Stimulated activated CD4-positive, alpha-beta T cell treated with anti-CD3 and anti-CD28 coated beads, Interleukin-12 subunit alpha, Interleukin-12 subunit beta, amount 100 ng/mL, for 4 hours (primary cell): Measurements from ENCODE around the gene OSBPL1A.

Source experiments
- DNase-seq: peaks from one replicate; pipeline ENCODE4 v3.0.0-alpha.2; 2020

Gene OSBPL1A

DNA sequence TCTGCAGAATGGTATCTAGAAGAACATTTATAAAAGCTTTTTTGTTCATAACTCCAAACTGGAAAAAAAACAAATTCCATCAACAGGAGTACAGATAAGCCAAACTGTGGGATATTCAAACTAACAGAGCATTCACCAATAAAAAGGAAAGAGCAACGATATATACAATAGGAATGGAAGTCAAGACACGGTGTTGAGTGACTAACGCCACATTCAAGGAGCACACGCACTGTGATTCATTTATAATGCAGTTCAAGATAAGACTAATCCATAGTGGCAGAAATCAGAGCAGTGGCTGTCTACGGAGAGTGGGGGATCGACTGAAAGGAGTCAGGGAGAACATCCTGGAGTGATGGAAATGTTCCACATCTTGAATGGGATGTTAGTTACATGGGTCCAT lies 188.1 kb downstream of the OSBPL1A start:
- DNase-seq = no peak

DNA sequence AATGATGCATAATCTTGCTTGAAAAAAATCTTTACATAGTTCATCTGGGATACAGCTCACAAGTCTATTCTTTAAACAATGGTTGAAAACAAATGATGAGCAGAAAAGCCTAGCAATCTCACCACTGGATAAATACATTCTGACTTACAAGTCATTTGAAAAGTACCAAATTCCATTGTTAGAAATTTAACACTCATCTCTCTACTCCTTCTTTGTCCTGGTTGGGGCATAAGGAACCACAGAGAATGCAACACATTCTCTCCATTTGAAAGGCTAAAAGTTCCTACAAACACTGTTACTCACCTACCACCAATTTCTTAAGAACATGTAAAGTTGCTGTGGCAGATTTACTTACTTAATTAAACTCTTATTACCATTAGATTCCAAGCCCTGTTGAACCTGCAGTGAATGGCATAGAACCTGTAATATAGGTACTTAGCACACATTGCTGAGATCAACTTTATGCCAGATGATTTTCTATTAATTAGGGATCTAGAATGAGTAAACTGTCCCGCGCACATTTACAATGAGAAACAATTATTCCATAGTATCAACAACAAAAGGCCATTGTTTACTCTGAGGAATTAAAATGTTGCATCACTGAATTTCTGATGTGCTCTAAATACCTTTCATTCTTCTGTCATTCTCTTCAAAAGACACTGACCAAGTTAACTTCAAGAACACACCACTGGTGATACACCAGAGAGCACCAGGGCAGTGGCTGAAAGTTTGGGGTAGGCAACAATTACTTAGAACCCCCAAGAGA lies 189.2 kb downstream of the OSBPL1A start:
- DNase-seq = no peak

DNA sequence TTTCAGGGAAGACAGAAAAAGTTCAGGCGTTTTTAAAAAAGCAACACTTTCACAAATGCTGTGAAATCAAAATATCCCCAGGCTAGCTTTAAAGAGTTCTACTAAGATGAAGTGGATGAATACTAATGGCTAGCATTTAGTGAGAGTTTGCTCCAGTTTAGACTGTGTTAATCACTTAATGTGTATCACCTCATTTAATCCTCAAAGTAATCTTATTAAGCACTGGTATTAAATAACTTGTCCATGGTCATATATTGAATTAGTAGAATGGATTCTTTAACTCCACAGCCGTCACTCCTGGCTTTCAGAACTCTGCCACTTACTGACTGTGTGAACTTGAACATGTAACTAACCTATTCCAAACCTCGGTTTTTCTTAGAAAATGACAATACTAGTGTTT lies 192.7 kb downstream of the OSBPL1A start:
- no peak for DNase-seq

DNA sequence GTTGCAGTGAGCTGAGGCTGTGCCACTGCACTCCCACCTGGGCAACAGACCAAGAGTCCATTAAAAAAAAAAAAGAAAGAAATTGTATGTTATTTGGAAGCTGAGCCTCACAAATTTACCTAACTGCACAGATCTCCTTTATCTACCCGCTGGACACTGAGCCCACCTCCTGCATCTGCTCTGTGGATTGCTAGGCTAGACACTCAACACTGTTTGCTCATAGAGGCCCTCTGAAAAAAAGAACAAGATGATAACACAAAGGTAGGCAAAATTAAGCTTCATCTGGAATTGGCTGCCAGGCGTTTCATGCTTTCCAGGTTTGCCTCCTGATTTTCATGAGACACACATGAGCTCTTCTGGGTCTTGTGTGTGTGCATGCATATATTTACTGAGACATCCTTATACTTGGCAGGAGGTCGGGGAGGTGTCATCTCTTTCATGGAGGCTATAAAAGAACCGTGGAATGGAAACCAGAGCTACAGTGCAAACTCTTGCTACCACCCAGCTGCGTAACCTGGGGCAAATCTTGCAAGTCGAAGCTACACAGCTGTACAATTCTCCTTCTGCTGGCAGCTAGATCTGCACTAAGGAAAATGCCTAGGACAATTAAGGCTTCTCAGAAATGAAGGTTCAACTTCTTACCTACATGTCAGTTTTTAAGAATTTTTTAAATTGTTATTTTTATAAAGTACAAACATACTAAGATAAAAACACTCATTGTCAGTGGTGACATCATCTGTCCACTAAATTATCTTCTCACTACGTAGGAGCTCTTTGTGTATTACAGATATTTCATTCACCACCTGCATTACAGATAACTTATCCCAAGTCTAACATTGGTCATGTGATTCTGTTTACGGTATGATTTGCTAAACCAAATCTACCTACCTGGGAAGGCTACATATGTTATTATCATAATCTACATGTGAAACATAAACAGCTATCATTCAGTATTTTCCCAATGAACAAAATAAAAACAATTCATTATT lies 195.6 kb downstream of the OSBPL1A start:
- no peak for DNase-seq

DNA sequence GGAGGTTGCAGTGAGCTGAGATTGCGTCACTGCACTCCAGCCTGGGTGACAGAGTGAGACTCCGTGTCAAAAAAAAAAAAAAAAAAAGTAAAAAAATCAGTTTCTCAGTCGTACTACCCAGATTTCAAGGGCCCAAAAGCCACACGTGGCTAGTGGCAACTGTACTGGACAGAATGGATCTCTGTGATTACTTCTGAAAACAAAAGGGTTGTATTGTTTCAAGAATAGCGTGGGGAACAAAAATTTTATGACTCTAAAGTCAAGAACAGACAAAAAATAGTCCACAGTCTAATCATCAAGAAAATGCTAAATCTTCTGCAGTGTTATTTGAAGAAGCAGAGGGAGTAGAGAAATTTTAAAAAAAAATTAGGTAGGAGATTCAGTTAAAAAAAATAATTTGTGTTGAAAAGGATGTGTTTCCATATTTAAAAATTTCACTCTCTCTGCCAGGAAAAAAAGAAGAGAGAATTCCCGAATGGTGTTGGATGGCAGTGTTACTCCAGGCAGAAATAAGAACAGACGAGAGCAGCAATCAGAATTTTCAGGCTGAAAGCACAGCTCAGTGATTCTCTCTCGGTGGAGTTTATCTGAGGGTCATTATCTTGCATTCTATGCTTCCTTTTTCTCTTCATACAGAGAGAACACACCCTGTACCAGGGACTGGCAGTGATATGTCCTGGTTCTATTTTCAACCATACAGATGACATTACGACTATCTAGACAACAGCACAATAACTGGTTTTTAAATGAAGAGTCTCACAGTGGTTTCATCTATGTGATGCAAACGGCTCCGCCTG lies 196.9 kb downstream of the OSBPL1A start:
- no peak for DNase-seq

DNA sequence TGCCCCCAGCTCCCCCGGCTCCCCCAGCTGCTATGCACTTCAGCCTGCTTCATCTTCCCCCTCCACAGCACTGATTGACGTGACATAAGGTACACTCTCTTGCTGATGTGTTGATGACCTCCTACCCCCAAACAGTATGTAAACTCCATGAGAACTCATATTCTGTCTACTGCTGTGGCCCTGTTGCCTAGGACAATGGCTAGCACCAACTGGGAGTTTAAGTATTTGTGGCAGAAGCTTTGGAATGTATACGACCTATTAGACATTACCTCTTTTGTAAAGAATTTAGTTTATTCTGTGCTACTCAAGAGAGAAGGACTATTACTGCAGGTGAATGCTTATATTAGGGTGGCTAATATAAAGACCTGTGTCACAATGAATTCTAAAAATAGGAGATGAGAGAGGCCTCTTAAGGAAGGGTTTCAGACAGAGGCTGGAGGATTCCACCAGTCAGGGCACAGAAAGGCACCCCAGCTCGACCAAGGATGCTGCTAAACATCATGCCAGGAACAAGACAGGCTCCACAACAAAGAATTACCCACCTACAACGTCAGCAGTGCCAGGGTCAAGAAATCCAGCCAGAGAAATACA lies 198.2 kb downstream of the OSBPL1A start:
- DNase-seq = no peak

DNA sequence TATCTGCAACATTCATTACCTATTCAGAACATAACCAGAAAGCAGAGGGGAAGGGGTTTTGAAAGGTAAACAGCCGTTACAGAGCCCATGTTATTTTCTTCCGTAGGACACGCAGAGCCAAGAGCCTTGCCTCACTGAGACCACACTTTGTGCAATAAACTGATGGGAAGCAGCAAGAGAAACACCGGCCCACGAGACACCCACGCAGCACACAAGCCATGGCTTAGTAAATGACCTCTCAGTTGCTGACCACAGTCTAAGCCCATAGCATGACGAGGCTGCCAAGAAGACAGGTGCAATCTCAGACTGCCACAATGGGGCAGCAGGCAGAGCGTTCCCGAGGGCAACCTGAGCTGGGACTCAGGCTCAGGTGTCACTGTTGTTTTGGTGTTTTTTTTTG lies 199.2 kb downstream of the OSBPL1A start:
- no peak for DNase-seq

DNA sequence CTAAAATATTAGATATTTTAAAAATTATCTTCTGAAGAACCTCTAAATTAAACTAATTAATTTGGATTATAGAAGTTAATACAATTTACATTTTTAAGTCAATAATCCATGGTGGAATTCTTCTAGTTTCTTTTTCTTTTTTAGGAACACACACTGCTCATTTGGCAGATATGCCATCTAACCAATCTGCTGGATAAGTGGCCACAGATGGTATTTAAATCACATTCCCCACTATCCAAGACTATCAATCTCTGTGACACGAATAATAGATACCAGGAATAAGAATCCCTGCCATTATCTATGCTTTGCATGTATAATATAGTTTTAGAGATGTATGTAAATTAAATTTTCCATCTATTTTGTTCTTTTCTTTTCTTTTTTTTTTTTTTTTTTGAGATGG lies 200.2 kb downstream of the OSBPL1A start:
- DNase-seq = no peak

DNA sequence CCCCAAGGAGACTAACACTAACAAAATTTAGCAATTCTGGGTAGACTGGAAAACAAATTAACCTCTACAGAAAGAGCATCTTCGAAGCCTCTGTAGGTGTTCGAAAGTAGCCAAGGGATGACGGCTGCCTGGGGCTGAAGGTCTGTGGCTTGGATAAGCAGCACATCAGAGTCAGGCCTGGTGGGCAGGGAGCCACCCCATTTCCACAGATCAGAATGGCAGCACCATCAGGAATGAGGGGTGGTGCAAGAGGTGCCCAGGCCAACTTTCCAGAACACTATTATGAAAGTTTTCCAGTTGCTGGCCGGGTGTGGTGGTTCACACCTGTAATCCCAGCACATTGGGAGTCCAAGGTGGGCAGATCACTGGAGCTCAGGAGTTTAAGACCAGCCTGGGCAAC lies 200.9 kb downstream of the OSBPL1A start:
- no peak for DNase-seq

DNA sequence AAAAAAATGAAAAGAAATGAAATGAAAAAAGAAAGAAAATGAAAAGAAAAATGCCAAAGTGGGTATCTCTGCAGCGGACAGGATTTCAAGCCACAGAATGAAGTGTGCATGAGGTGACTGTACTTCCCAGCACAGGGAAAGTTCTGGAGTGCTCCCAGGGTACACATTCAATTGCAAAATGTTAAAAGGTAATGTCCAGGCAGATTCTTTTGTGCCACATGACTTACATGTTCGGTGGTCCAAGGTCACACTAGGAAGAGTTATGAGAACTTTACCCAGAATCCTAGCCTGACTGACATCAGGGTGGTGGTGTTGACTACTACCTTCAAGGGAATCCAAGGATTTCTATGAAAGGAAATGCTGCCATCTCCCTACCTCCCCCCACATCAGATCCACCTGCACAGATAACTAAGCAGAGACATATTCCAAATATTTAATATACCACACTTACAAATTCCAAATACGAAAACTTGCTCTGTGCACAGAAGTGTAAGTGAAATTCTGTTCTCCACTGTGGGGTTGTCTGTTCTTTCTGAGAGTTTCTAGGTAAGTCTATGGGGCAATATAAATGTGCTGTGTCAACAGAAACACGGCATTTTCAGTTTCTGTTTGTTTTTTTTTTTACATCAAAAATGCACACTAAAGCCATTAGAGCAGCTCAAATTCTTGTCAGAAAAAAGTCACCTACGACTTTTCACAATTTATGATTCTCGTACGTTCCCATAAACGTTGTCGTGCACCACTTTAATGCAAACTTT lies 202.1 kb downstream of the OSBPL1A start:
- no peak for DNase-seq

DNA sequence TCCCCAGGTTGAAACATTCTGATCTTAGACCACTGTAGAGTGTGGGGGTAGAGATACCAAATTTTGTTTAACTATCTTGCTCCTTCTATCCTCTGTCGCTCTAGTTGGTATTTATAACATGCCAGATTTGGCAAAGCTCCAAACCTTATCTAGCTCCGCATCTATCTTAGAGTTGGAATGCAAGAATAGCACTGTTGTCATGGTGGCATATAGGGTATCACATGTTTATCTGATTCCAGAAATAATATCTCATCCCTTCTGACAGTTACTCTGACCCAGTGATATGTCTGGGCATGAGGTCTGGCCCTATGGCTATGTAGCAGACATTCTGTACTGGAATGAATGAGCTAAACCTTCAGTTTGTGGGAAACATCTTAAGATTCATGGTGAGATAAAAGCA lies 207.0 kb downstream of the OSBPL1A start:
- no peak for DNase-seq

DNA sequence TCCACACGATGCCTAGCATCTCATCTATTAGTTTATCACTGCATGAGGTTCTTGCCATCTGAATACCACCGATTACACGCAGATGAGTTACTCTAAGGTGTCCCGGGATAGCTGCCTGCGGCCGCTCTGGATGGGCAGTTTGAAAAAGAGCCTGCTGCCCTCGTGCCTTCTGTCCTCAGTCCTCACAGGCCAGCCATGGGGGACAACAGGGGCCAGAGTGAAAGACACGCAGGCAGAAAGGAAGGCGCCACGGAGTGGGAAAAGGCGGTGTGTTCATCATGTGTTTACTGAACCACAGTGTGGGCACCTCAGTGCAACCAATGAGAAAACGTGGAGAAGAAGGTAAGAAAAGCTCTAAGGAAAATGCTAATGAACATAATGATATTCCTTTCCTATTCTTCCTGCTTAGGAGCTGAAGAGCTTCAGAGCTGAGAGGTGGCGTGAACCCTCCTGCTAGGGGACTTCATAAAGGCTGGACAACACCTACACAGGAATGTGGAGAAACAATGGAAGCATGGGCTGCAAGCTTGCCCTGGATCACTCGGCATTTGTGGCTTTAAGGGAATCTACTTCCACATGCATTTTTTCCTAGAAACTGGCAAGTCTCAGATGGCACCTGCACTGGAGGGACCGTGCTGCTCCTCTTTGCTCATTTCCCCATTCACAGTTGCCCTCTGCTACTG lies 207.8 kb downstream of the OSBPL1A start:
- DNase-seq = no peak

DNA sequence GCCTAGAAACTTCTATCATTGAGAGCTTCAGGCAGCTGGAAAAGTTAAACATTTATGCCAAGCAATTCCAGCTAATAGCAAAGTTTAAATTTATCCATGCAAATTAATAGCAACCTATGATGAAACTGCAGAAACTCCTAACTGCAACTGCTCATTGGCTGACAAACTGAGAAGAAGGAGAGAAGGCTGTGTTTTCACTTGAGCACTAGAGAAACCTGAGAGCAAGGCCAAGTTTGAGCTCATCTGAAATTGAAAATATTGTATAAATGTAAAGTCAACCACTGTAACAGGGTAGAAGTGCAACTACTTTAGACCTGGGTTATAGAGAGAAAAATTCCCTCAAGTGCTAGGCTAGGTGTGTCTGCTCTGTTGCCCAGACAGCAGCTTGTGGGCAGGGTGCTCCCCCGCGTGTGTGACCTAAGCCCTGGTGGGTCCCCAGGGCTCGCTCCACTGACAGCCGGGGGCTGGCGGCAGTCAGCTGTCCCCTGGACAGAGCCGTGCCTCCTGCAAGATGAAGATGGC lies 208.6 kb downstream of the OSBPL1A start:
- DNase-seq = no peak

DNA sequence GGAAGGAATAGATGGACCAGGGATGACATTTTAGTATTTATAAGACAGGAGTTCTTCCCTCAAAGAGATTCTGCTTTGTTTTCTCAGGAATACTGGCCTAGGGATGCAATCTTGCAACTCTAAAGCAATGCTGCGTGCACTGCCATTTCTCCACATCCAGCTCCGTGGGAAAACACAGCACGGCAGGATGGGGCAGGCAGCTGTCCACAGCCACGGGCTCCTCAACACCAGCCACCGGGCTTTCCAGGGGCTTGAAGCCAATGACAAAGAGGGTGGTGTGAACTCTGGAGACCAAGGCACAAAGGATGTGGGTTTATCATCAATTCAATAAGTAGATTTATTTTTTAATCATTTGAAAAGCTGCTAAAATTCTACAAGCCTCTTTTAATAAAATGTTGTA lies 209.5 kb downstream of the OSBPL1A start:
- no peak for DNase-seq

DNA sequence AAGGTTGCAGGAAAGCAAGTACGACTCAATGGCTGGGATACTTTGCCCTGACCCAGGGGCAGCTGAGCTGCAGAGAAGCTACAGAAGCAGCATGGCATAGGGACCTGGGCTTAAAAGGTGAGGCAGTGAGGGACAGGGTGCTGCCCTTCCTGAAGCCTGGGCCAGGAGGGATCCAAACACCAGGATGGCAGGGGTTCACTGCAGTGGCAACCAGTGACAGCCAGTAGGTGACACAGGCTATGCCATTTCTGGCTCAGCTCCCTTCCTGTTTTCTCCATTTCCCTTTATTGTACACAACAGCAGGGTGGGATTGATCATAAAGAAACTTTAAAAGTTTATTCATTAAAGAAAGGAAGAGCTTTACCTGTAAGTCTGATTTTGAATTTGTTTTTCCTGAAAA lies 209.9 kb downstream of the OSBPL1A start:
- no peak for DNase-seq

DNA sequence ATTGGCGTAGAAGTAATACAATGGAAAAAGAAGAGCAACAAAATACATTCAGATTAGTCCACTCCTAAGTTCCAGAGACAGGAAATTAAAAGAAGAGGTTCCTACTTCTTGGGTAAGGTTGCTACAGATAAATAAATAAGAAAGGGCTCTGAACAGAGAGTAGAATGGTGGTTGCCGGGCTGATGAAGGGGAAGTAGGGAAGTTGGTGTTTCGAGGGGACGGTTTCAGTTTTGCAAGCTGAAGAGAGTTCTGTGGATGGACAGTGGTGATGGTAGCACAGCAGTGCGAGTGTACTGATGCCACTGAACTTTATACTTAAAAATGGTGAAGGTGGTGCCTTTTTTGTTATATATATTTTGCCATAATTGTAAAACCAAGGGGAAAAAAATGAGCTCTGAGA lies 210.6 kb downstream of the OSBPL1A start:
- no peak for DNase-seq

DNA sequence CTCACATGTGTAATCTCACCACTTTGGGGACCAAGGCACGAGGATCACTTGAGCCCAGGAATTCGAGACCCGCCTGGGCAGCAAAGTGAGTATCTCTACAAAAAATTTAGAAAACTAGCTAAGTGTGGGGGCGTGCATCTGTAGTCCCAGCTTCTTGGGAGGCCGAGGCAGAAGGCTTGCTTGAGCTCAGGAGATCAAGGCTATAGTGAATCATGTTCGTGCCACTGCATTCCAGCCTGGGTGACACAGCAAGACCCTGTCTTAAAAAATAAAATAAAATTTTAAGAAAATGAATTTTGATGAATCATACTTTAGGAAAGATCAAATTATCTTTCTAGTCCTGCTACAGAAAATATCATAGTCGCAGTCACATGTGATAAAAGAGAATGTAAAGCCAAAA lies 211.8 kb downstream of the OSBPL1A start:
- DNase-seq = no peak

DNA sequence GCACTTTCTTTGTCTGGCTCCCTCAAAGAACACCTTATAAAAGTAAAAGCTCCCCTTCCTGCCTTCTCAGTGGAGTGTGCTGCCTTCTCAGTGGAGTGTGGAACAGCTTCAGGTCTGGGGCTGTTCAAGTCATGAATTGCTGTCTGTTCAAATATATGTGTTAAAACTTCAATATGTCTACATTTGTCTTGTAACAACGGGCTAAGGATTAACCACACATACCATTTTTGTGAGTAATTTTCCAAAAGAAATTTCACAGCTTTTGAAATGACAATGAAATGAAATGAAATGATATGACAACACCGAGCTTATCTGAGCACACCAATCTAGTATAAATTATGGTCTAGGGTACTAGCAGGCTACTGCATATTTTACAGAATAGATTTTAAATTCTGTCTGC lies 215.8 kb downstream of the OSBPL1A start:
- DNase-seq = no peak

DNA sequence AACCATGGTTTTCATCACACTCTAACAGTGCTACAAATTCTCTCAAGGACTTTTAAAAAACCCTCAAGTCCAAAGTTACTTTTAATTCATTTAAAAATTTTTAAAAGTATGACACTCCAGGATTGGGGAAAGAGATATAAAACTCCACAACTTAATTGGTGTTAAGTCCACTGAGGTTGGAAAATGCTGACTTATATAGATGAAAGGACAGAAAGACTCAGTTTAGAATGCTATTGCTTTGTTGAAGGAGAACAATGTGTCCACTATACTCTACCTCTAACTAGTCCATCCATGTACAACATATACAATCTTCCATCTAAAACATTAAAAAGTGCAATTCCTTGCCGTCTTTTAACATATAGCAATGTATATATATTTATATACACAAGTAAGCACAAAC lies 217.6 kb downstream of the OSBPL1A start:
- DNase-seq = no peak

DNA sequence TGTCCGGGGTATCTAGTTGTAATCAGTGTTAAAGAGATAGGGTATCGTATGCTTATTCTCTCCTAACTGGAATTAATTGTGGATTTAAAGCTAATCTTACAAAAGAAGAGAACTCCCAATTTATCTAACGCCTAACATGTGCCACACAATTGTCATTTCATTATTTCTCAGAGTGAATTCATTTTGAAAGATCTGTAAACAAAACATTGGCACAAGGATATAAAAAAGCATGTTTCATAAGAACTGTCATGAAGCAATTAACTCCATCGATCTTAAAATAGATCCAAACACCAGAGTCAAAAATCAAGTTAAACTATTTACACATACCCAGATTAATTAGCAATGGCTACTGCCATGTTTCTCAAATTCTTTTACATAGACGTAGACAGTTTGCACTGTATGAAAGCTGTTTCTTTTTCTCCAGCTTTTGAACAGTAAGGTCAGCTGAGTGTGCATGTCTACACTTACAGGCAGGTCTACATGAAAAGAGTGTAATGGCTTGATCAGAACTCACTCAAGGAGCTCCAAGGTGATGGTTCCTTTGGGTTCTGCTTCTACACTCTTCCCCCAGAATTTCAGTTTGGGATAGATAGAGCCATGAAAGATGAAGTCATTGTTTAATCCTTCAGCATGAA lies 220.0 kb downstream of the OSBPL1A start:
- DNase-seq = no peak
